Adrenal gland (tissue), 12 donors: Measurements from ENCODE around the gene LRRC8B. TPM values are rescaled to one million over a fixed set of nuclear protein-coding genes. Genes with fewer than 3 reads are reported as not detected.

ENCODE experiments used
- DNase-seq, 7 donors: peaks; one replicate each; pipeline ENCODE4 v3.0.0-alpha.2; 2019 to 2020
- H3K27ac ChIP-seq, 5 donors: fragments of 200-600 bp; sonication (generic) in 4 of 5; 1 replicate in 3 of 5; 2 replicates in 2 of 5; pipeline versions ENCODE4 v1.5.1 to v1.8.0; 2016 to 2020; ENCODE audit warnings: mild to moderate bottlenecking in 1 of 5
- H3K27me3 ChIP-seq: fragments of 200-600 bp; 2 replicates; pipeline ENCODE4 v1.8.0; 2021
- H3K36me3 ChIP-seq, 2 donors: fragments of 200-600 bp; replicated peaks in 1 of 2; 1 replicate in 1 of 2; 2 replicates in 1 of 2; pipeline versions ENCODE4 v1.5.1 to v1.8.0; 2018 to 2022
- H3K4me1 ChIP-seq, 2 donors: fragments of 200-600 bp; replicated peaks in 1 of 2; 1 replicate in 1 of 2; 2 replicates in 1 of 2; pipeline versions ENCODE4 v1.5.1 to v1.8.0; 2018 to 2021
- H3K4me3 ChIP-seq, 4 donors: fragments of 200-600 bp; sonication (generic) in 3 of 4; one replicate each; pipeline ENCODE4 v1.5.1; 2016 to 2018
- H3K9me3 ChIP-seq, 3 donors: fragments of 200-600 bp; sonication (generic) in 1 of 3; replicated peaks in 1 of 3; 1 replicate in 2 of 3; 2 replicates in 1 of 3; pipeline versions ENCODE4 v1.5.1 to v1.8.0; 2016 to 2021
- POLR2A ChIP-seq, 2 donors: fragments of 450-650 bp; IDR thresholded peaks; one replicate each; pipeline ENCODE4 v1.6.1; 2017; ENCODE audit warnings: antibody characterized with exemption in 2 of 2, mild to moderate bottlenecking in 2 of 2, moderate library complexity in 1 of 2
- WGBS, 4 donors: extraction: QIAGEN DNeasy Blood & Tissue Kit in 2 of 4; methylation state at CpG; one replicate each; pipeline versions ENCODE4 v1.1.5 to v1.1.7; 2013 to 2017; 5-methylcytosine and 5-hydroxymethylcytosine counted together
- intact Hi-C, 2 donors: fragments of 100-400 bp; cut with DNase I; formaldehyde crosslinking; loops; one replicate each; pipeline versions ENCODE4 v1.14.1 to v1.15.0; 2022 to 2023
- polyA plus RNA-seq, 3 donors: library from polyadenylated mRNA; stranded (reverse); fragments of 200-250 nt in 2 of 3; fragments of 350-450 nt in 1 of 3; fragmentation: Illumina TruSeq in 1 of 3; extraction: RNeasy Lipid Tissue Mini Kit (QIAGEN cat#74804) in 1 of 3; gene quantifications; one replicate each; pipeline ENCODE4 v1.2.3, GENCODE V29; 2013 to 2014
- total RNA-seq, 9 donors: library from RNA; depleted of rRNA in 4 of 9; stranded (reverse); fragments of >200 nt in 4 of 9; fragments of 120-200 nt in 1 of 9; fragmentation: NEBNext Ultra II Directional in 1 of 9; extraction: Animal tissue kit (Norgen Biotek cat#: 25700) in 1 of 9; gene quantifications; one replicate each; pipeline versions ENCODE4 v1.1.0 to v1.2.4, GENCODE V29; 2013 to 2023
- TF ChIP-seq, protein P1 (sequence below), 6 experiments: fragments of 450-650 bp in 4 of 6; fragments of 200-600 bp in 2 of 6; sonication (generic) in 1 of 6; IDR thresholded peaks; 1 replicate in 5 of 6; 2 replicates in 1 of 6; pipeline versions ENCODE4 v1.5.1 to v1.8.0; 2016 to 2021; ENCODE audit warnings: antibody characterized with exemption in 6 of 6, mild to moderate bottlenecking in 2 of 6, moderate library complexity in 1 of 6
- donor health status: healthy with polysubstance abuse.
- donor health status: Bipolar disorder and iron deficiency.
- donor health status: DM: yes; HTN: yes; CAD: no.
- donor health status: DM: no; HTN: no; CAD: no.
- donor health status: DM: no; HTN: no; CAD: no.
- donor health status: DM: yes; HTN: yes; CAD: no.

Gene LRRC8B
- total and polyA plus RNA-seq, 12 donors = 7.7 to 69.6 (median 39.1) TPM

DNA sequence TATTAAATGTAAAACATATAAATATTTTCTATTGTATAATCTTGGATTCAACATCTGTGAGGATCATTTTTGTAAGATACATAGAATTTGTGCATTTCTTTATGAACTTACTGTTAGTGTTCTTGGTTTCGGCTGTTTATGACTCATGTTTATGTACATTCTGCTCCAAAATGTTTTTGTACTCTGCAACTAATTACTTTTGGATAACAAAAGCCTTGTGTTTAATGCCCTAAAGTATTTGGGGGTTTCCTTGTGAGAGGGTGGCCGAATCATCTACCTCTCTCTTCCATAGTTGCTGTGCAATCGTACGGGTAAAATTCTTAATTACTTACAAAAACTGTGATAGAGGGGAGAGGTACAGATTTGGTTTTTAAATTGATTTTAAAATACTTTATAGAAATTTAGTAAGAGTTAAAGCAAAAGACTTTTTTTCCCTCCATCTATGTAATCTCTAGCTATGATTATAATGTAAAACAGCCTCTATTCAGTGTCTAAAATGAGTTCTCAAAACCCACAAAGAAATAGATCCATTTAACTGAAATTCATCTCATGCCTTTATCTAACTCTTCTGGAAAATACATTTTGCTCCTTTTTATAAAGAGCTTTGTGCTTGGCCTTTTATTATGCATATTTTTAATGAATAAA, 69.6 kb downstream of the LRRC8B start:
- Histone ChIP-seq H3K4me3 (no peak overlapping the region), H3K36me3 (no peaks in the 10 kb centered on the region), H3K9me3 (no peaks in the 10 kb centered on the region), H3K27me3 (no peaks in the 10 kb centered on the region), H3K4me1 (peaks cover 10 to 12% of the 10 kb centered on the region in 2 donors), H3K27ac (no peak overlapping the region)
- DNase-seq = no peak
- WGBS, 4 donors = 92 to 96% (median 95%) methylated on average over 4 of the region's 4 CpGs
- TF ChIP-seq POLR2A (IDR thresholded peaks at IDR 0.05) = no peak
- TF ChIP-seq, protein P1, sequence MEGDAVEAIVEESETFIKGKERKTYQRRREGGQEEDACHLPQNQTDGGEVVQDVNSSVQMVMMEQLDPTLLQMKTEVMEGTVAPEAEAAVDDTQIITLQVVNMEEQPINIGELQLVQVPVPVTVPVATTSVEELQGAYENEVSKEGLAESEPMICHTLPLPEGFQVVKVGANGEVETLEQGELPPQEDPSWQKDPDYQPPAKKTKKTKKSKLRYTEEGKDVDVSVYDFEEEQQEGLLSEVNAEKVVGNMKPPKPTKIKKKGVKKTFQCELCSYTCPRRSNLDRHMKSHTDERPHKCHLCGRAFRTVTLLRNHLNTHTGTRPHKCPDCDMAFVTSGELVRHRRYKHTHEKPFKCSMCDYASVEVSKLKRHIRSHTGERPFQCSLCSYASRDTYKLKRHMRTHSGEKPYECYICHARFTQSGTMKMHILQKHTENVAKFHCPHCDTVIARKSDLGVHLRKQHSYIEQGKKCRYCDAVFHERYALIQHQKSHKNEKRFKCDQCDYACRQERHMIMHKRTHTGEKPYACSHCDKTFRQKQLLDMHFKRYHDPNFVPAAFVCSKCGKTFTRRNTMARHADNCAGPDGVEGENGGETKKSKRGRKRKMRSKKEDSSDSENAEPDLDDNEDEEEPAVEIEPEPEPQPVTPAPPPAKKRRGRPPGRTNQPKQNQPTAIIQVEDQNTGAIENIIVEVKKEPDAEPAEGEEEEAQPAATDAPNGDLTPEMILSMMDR (IDR thresholded peaks at IDR 0.05) = no peak
- intact Hi-C loops = no loop called here

- TF ChIP-seq POLR2A (IDR thresholded peaks at IDR 0.05) = no peak
- TF ChIP-seq, protein P1 (IDR thresholded peaks at IDR 0.05) = no peak
- WGBS, 4 donors = 94 to 97% (median 96%) methylated on average over 2 of the region's 2 CpGs
- Histone ChIP-seq H3K4me3 (no peak overlapping the region), H3K27me3 (no peaks in the 10 kb centered on the region), H3K9me3 (no peaks in the 10 kb centered on the region), H3K4me1 (no peaks in the 10 kb centered on the region), H3K27ac (no peak overlapping the region), H3K36me3 (no peaks in the 10 kb centered on the region)
- DNase-seq = no peak
- intact Hi-C loops = loop anchor here in 1 of 2 donors (5.0 kb wide), 1 partner anchor 119 kb away; no protein-coding TSS in a partner anchor
These were observed 72.1 kb downstream of the LRRC8B start for GRCh38 chr1:89596698-89597097.

- Histone ChIP-seq H3K27me3 (no peaks in the 10 kb centered on the region), H3K4me3 (no peak overlapping the region), H3K27ac (no peak overlapping the region), H3K36me3 (no peaks in the 10 kb centered on the region), H3K9me3 (no peaks in the 10 kb centered on the region), H3K4me1 (peaks cover 3 to 15% of the 10 kb centered on the region in 2 donors)
- no peak for TF ChIP-seq POLR2A (IDR thresholded peaks at IDR 0.05)
- TF ChIP-seq, protein P1 (IDR thresholded peaks at IDR 0.05) = peak; percentile 49 to 83 (median 69)
- intact Hi-C loops = loop anchor here in 1 of 2 donors (5.0 kb wide), 1 partner anchor 121 kb away; no protein-coding TSS in a partner anchor
- WGBS, 4 donors = 70 to 73% (median 71%) methylated on average over 5 of the region's 5 CpGs
- DNase-seq = no peak
These were observed 74.1 kb downstream of the LRRC8B start for GRCh38 chr1:89598450-89599331.

DNA sequence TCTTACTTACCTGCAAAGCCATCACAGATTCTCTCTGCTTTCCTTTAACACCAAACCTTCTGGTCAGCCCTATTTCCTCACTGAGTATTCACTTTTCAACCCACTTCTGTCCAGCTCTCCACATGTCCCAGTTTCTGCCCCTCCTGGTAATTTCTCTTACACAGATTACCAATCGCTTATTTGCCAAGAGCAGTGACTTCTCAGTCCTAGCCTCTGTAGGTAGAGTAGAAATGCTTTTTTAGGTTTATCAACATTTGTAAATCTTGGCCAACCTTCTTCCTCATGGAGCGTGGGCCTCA, 74.7 kb downstream of the LRRC8B start:
- no peaks in the 10 kb centered on the region for H3K36me3 ChIP-seq
- H3K27ac ChIP-seq = no peak overlapping the region
- H3K4me1 ChIP-seq = peaks cover 3 to 18% of the 10 kb centered on the region in 2 donors

More for the DNA sequence above, 74.7 kb downstream of the LRRC8B start:
- no peak for DNase-seq
- no peaks in the 10 kb centered on the region for H3K27me3 ChIP-seq
- no peak for TF ChIP-seq POLR2A (IDR thresholded peaks at IDR 0.05)
- TF ChIP-seq, protein P1 (IDR thresholded peaks at IDR 0.05) = peak in 1 of 6 experiments; percentile 13
- H3K9me3 ChIP-seq = no peaks in the 10 kb centered on the region
- WGBS, 4 donors = 79 to 88% (median 85%) methylated on average over 2 of the region's 2 CpGs
- H3K4me3 ChIP-seq = no peak overlapping the region
- intact Hi-C loops = loop anchor here in 1 of 2 donors (5.0 kb wide), 1 partner anchor 122 kb away; no protein-coding TSS in a partner anchor
